ENCODE data around the gene SHROOM4. TPM values are rescaled to one million over a fixed set of nuclear protein-coding genes. Genes with fewer than 3 reads are reported as not detected.

The SHROOM4 gene
- total RNA-seq, 1 donor: 0.72 TPM

DNA sequence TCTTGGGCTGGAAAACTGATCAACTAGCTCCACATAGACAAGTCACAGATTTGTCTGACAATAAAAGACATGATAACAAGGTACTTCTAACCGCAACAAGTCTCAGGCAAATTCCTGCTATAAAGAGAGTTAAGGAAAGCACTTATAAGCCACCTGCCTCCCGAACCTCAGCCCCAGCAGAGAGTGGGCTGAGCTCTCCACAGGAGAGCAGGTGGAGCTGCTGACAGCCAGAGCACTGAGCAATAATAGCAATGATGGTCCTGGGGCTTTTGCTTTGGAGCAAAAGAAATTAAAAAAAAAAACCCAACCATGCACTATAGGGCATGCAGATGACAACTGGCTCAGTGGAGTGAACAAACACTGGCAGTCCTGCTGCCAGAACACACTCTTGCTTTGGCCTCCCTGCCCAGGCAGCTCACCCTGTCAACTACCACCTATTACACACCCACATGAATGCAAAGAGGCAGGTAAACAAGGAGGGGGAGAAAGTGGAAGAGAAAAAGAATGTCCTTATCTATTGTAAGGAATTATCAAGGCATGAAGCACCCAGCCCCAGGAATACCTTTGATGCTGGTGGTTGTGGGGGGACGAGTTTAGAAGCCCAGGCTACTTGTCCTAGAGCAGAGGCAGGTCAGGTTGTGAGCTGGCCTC lies 207.6 kb downstream of the SHROOM4 start:
- DNase-seq (ENCODE audit: low read depth): no peak
- TF ChIP-seq, protein P1, sequence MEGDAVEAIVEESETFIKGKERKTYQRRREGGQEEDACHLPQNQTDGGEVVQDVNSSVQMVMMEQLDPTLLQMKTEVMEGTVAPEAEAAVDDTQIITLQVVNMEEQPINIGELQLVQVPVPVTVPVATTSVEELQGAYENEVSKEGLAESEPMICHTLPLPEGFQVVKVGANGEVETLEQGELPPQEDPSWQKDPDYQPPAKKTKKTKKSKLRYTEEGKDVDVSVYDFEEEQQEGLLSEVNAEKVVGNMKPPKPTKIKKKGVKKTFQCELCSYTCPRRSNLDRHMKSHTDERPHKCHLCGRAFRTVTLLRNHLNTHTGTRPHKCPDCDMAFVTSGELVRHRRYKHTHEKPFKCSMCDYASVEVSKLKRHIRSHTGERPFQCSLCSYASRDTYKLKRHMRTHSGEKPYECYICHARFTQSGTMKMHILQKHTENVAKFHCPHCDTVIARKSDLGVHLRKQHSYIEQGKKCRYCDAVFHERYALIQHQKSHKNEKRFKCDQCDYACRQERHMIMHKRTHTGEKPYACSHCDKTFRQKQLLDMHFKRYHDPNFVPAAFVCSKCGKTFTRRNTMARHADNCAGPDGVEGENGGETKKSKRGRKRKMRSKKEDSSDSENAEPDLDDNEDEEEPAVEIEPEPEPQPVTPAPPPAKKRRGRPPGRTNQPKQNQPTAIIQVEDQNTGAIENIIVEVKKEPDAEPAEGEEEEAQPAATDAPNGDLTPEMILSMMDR (IDR thresholded peaks at IDR 0.05; ENCODE audit: insufficient read depth, low read length): no peak
- H3K4me3 ChIP-seq (ENCODE audit: low read depth, low read length): no peak overlapping the region

DNA sequence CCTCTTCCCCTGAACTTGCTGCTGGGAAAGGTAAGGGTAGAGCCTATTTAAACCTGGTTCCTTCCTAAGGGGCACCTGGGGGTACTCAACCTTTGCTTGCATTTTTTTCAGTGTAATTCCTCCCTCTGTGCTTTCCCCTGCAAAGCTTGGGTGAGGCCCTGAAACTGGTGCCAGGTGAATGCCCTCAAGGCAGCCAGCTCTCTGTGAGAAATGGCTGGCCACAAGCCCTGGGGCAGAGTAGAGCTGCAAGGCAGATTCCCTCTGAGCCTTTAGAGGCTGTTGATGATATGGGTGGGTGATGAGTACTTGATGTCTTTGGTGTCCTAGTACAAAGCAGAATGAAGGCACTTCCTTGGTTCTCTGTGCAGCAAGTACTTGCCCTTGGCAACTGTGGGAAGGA lies 217.9 kb downstream of the SHROOM4 start:
- no peak for DNase-seq (ENCODE audit: low read depth)
- H3K4me3 ChIP-seq (ENCODE audit: low read depth, low read length): no peak overlapping the region
- TF ChIP-seq, protein P1 (IDR thresholded peaks at IDR 0.05; ENCODE audit: insufficient read depth, low read length): no peak

DNA sequence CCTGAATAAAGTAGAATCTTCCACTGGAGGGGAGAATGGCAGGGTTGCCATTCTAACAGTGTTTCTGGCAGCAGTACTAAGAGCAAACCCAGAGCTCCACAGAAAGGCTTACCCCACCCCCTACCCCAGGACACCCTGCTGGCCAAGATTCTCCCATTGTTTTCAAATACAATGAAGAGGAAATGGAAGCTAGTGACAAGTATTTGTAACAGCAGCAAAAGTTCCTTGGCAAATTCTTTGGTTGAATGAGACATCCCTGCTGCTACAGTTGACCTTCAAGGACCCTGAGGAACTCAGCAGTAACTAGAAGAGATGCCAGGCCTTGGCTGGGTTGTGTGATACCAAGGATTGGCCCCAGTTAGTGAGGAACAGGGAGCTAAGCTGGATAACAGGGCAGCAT lies 219.2 kb downstream of the SHROOM4 start:
- TF ChIP-seq, protein P1 (IDR thresholded peaks at IDR 0.05; ENCODE audit: insufficient read depth, low read length): no peak

DNA sequence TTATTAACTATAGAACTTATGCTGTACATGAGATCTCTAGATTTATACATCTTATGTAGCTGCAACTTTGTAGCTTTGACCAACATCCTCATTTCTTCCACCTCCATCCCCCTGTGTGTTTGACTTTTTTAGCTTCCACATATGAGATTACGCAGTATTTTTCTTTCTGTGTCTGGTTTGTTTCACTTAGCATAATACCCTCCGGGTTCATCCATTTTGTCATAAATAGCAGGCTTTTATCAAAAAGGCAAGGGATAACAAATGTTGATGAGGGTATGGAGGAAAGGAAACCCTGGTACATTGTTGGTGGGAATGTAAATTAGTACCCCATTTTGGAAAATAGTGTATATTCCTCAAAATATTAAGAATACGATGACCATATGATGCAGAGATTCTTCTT lies 227.0 kb downstream of the SHROOM4 start:
- no peak for DNase-seq (ENCODE audit: low read depth)
- H3K4me3 ChIP-seq (ENCODE audit: low read depth, low read length): no peak overlapping the region
- TF ChIP-seq, protein P1 (IDR thresholded peaks at IDR 0.05; ENCODE audit: insufficient read depth, low read length): no peak

More for the DNA sequence above, 219.2 kb downstream of the SHROOM4 start:
- H3K4me3 ChIP-seq (ENCODE audit: low read depth, low read length): no peak overlapping the region
- DNase-seq (ENCODE audit: low read depth): peak; percentile 30

DNA sequence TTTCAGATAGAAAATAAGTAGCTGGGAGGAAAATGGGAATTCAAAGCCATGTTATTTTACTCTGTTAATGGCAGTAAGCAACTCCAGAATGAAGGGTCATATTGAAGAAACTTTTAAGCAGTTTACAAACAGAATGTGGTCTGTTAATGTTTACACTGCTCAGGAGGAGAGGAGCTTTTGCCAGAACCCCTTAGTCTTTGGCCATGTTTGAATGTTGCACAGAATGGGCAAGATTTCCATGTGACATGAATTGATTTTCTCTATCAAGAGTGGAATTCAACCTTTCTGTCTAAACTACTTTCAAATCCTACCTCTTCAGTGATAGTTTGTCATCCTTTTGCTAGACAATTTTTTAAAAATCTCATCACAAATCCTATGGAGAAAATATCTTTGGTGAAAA lies 227.6 kb downstream of the SHROOM4 start:
- no peak for DNase-seq (ENCODE audit: low read depth)
- no peak overlapping the region for H3K4me3 ChIP-seq (ENCODE audit: low read depth, low read length)
- TF ChIP-seq, protein P1 (IDR thresholded peaks at IDR 0.05; ENCODE audit: insufficient read depth, low read length): no peak

DNA sequence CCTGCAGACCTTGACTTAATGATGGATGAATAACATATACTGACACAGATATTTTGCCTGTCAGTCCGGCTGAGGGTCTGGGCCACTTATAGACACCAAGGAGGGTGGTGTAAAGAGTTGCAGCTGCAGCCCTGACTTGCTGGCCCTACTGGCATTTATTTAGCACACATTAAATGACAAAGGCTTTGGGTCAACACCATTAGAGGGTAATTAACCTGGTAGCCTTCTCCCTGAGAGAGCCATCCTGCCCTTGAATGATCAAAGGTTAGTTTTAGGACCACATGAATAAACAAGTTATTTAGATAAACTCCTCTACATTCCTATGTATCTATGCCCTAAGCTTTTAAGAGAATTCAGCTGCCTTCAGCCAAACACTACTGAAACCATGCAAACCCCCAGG lies 232.6 kb downstream of the SHROOM4 start:
- TF ChIP-seq, protein P1 (IDR thresholded peaks at IDR 0.05; ENCODE audit: insufficient read depth, low read length): no peak

DNA sequence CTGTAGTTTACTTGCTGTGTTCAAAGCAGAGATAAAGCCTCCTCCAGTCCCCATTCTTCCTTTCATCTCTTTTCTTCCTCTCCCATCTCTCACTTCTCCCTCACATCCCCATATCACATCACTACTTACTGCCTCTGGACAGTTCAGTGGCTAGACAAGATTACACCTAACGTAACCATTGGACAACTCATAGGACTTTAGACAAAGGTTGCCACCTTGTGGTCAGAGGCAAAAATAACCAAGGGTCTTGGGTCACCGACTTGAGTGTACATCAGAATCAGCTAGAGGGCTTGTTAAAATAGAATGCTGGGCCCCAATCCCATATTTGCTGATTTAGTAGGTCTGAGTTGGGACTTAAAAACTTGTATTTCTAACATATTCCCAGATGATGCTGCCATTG lies 234.0 kb downstream of the SHROOM4 start:
- TF ChIP-seq, protein P1 (IDR thresholded peaks at IDR 0.05; ENCODE audit: insufficient read depth, low read length): peak; percentile 56
- DNase-seq (ENCODE audit: low read depth): peak; percentile 64
- no peak overlapping the region for H3K4me3 ChIP-seq (ENCODE audit: low read depth, low read length)

More for the DNA sequence above, 232.6 kb downstream of the SHROOM4 start:
- no peak overlapping the region for H3K4me3 ChIP-seq (ENCODE audit: low read depth, low read length)
- no peak for DNase-seq (ENCODE audit: low read depth)

Measured in fibroblast of the aortic adventitia (primary cell).